K562 (cell line): Measurements from ENCODE around the gene RNF41. TPM values are rescaled to one million over a fixed set of nuclear protein-coding genes. Genes with fewer than 3 reads are reported as not detected.

Source experiments
- ATF3 ChIP-seq, 2 experiments: fragments of 450-650 bp in 1 of 2; sonication (generic) in 1 of 2; formaldehyde crosslinking in 1 of 2; IDR thresholded peaks in 1 of 2; conservative IDR thresholded peaks in 1 of 2; 2 replicates each; pipeline versions ENCODE4 v1.6.1 to v1.8.1; 2016 to 2023; ENCODE audit warnings: mild to moderate bottlenecking in 2 of 2, moderate library complexity in 2 of 2, inconsistent platforms in 1 of 2, missing genetic modification reagents in 1 of 2
- ATF6 ChIP-seq: sonication (generic); formaldehyde crosslinking; IDR thresholded peaks from 2 replicates; pipeline ENCODE4 v1.4.0; 2020; ENCODE audit warnings: mild to moderate bottlenecking, missing genetic modification reagents
- CHCHD3 ChIP-seq: fragments of 250-450 bp; sonication (Bioruptor Pico); IDR thresholded peaks from 2 replicates; pipeline ENCODE4 v2.1.2; 2022; ENCODE audit warnings: mild to moderate bottlenecking
- DACH1 ChIP-seq: fragments of 450-650 bp; IDR thresholded peaks from 2 replicates; pipeline ENCODE4 v1.6.1; 2018; ENCODE audit not compliant: partially characterized antibody
- ETV1 ChIP-seq: fragments of 450-650 bp; conservative IDR thresholded peaks from 2 replicates; pipeline ENCODE4 v1.6.1; 2016; ENCODE audit warnings: missing genetic modification characterization, control low read depth, low read depth, missing compliant biosample characterization
- JUNB ChIP-seq: fragments of 450-650 bp; formaldehyde crosslinking; conservative IDR thresholded peaks from 2 replicates; pipeline ENCODE4 v1.4.0; 2020; ENCODE audit warnings: mild to moderate bottlenecking
- JUND ChIP-seq, 2 experiments: IDR thresholded peaks; 2 replicates in 1 of 2; 3 replicates in 1 of 2; pipeline ENCODE4 v1.6.1; 2011; ENCODE audit warnings: borderline replicate concordance in 2 of 2, low read depth in 2 of 2, low read length in 2 of 2, improper control_type of control experiment in 1 of 2, missing biosample characterization in 1 of 2, missing genetic modification characterization in 1 of 2, missing genetic modification reagents in 1 of 2
- KAT2B ChIP-seq: IDR thresholded peaks from one replicate; pipeline ENCODE4 v1.6.1; 2012; ENCODE audit warnings: low read depth, mild to moderate bottlenecking, control low read depth, inconsistent platforms, low read length, moderate library complexity
- MLLT1 ChIP-seq, 2 experiments: fragments of 450-650 bp; IDR thresholded peaks; 2 replicates each; pipeline ENCODE4 v1.6.1; 2016
- RHOXF2B ChIP-seq: fragments of 250-450 bp; sonication (Bioruptor Pico); conservative IDR thresholded peaks from 2 replicates; pipeline ENCODE4 v1.5.1; 2021
- ZNF583 ChIP-seq: fragments of 250-450 bp; sonication (Bioruptor Pico); IDR thresholded peaks from 2 replicates; pipeline ENCODE4 v1.4.0; 2020
- polyA plus RNA-seq, 8 experiments: library from polyadenylated mRNA; depleted of rRNA in 4 of 8; stranded (reverse) in 5 of 8; unstranded in 3 of 8; fragments of >200 nt; fragmentation: Nextera tagmentation in 2 of 8; fragmentation: Illumina TruSeq in 1 of 8; extraction: Ambion mirVana in 2 of 8; extraction: Trizol in 1 of 8; gene quantifications; 2 replicates each; pipeline versions ENCODE4 v1.2.1 to v1.2.3, GENCODE V29; 2011 to 2014; ENCODE audit warnings: inconsistent platforms in 1 of 8, missing spikeins in 1 of 8
- total RNA-seq, 7 experiments: library from RNA; depleted of rRNA in 6 of 7; stranded (reverse); fragments of >200 nt in 6 of 7; fragmentation: Illumina TruSeq in 2 of 7; extraction: Trizol in 2 of 7; gene quantifications; 2 replicates each; pipeline versions ENCODE4 v1.2.1 to v1.2.3, GENCODE V29; 2011 to 2021; ENCODE audit warnings: low replicate concordance in 1 of 7
- TF ChIP-seq, protein P1 (sequence below): sonication (generic); formaldehyde crosslinking; IDR thresholded peaks from 2 replicates; pipeline ENCODE4 v1.8.0; 2022; ENCODE audit warnings: missing genetic modification reagents, mild to moderate bottlenecking, borderline replicate concordance
- TF ChIP-seq, protein P2 (sequence below): fragments of 450-650 bp; IDR thresholded peaks from 2 replicates; pipeline ENCODE4 v1.7.1; 2018; ENCODE audit warnings: mild to moderate bottlenecking, low read depth; ENCODE audit not compliant: partially characterized antibody
- TF ChIP-seq, protein P3 (sequence below): sonication (generic); formaldehyde crosslinking; IDR thresholded peaks from 2 replicates; pipeline ENCODE4 v1.5.0; 2020; ENCODE audit warnings: missing genetic modification reagents

RNF41 gene
- total and polyA plus RNA-seq, 9 of the 15 experiments (the other 6 are each of a cell fraction or from before 2014, with no cell fraction given) = 28.2 to 46.8 (median 33.8) TPM

DNA sequence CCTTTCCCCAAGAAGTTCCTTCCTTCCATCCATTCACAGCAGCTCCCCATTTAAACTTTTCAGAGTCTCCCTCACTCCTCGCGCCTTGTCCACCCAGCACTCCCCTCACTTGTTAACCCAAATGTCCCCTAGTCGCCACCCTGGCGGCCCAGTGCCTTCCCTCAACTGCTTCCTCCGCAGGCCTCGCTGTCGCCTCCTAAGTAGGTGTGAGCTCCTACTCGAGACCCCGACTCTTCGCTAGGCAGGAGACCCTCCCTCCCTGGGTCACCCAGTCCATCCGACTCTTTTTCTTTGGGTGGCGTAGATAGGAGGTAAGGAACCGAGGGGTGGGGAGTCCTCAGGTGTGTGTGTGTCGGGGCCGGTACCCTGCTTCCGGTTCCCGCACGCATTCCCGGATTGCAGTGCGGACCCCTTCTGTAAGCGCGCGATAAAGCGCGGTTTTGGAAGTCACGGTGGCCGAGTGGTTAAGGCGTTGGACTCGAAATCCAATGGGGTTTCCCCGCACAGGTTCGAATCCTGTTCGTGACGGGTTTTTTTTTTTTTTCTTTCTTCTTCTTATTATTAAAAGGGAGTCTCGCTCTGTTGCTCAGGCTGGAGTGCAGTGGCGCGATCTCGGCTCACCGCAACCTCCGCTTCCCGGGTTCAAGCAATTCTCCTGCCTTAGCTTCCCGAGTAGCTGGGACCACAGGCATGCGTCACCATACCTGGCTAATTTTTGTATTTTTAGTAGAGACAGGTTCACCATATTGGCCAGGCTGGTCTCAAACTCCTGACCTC, 31.6 kb downstream of the RNF41 start (continued):
- no peak for TF ChIP-seq JUNB (CRISPR knock-in tag)
- no peak for TF ChIP-seq DACH1
- peak; percentile 99 for TF ChIP-seq ETV1 (tag)
- TF ChIP-seq MLLT1 (IDR thresholded peaks at IDR 0.05) = peak; percentile 37 to 58; a peak in 2 of 4 replicates
- no peak for TF ChIP-seq KAT2B
- no peak for TF ChIP-seq CHCHD3 (CRISPR knock-in tag)
- TF ChIP-seq, protein P1, sequence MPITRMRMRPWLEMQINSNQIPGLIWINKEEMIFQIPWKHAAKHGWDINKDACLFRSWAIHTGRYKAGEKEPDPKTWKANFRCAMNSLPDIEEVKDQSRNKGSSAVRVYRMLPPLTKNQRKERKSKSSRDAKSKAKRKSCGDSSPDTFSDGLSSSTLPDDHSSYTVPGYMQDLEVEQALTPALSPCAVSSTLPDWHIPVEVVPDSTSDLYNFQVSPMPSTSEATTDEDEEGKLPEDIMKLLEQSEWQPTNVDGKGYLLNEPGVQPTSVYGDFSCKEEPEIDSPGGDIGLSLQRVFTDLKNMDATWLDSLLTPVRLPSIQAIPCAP (CRISPR knock-in tag) = 0 out of 2 replicates have a peak, but pooled peaks have one; percentile 60
- TF ChIP-seq, protein P2, sequence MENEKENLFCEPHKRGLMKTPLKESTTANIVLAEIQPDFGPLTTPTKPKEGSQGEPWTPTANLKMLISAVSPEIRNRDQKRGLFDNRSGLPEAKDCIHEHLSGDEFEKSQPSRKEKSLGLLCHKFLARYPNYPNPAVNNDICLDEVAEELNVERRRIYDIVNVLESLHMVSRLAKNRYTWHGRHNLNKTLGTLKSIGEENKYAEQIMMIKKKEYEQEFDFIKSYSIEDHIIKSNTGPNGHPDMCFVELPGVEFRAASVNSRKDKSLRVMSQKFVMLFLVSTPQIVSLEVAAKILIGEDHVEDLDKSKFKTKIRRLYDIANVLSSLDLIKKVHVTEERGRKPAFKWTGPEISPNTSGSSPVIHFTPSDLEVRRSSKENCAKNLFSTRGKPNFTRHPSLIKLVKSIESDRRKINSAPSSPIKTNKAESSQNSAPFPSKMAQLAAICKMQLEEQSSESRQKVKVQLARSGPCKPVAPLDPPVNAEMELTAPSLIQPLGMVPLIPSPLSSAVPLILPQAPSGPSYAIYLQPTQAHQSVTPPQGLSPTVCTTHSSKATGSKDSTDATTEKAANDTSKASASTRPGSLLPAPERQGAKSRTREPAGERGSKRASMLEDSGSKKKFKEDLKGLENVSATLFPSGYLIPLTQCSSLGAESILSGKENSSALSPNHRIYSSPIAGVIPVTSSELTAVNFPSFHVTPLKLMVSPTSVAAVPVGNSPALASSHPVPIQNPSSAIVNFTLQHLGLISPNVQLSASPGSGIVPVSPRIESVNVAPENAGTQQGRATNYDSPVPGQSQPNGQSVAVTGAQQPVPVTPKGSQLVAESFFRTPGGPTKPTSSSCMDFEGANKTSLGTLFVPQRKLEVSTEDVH = peak; percentile 87
- no peak for TF ChIP-seq ATF6 (CRISPR knock-in tag)
- peak; percentile 57; the same call in 1 of the 2 replicates for TF ChIP-seq ATF3 (IDR thresholded peaks at IDR 0.05)
- TF ChIP-seq ATF3 (CRISPR knock-in tag; conservative IDR thresholded peaks at IDR 0.05) = no peak; the same call in 1 of the 2 replicates
- 0 out of 2 replicates have a peak, but pooled peaks have one; percentile 33 for TF ChIP-seq RHOXF2B (CRISPR knock-in tag)
- TF ChIP-seq, protein P3, sequence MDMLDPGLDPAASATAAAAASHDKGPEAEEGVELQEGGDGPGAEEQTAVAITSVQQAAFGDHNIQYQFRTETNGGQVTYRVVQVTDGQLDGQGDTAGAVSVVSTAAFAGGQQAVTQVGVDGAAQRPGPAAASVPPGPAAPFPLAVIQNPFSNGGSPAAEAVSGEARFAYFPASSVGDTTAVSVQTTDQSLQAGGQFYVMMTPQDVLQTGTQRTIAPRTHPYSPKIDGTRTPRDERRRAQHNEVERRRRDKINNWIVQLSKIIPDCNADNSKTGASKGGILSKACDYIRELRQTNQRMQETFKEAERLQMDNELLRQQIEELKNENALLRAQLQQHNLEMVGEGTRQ (CRISPR knock-in tag) = no peak
- TF ChIP-seq JUND (IDR thresholded peaks at IDR 0.05; ENCODE audit: borderline replicate concordance, low read depth, low read length) = peak; percentile 62
- TF ChIP-seq JUND (tag; IDR thresholded peaks at IDR 0.05; ENCODE audit: borderline replicate concordance, low read depth, low read length) = no peak; the same call in 2 of the 3 replicates
- TF ChIP-seq ZNF583 (CRISPR knock-in tag) = no peak
